ENCODE data around the gene FAM200B.

Gene FAM200B

GRCh38 chr4:15694431-15694830, 12.8 kb downstream of the FAM200B start:
- no peak for FAIRE-seq
- DNase-seq (ENCODE audit: insufficient read length, low spot score) = no peak

GRCh38 chr4:15695240-15695699, 13.6 kb downstream of the FAM200B start:
- peak; percentile 59 for DNase-seq (ENCODE audit: insufficient read length, low spot score)
- FAIRE-seq = peak; percentile 92

DNA sequence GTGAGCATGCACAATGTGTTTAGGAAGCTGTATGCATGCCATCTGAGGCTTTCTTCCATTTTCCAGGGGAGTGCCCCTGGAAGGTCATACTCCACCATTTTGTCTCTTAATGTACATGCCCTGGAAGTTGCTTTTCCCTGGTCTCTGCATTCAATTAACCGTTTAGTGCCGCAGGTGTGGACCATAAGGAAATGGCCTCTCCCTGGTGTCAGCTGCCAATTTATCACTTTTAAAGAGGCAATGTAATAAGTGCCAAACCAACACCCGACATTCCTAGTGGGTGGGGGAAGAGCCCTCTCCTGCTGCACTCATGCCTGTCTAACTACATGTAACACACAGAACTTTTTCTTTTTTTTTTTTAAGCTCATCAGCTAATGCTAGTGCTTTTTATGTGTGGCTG, 14.1 kb downstream of the FAM200B start:
- DNase-seq (ENCODE audit: insufficient read length, low spot score) = no peak
- no peak for FAIRE-seq

GRCh38 chr4:15696866-15697265, 15.2 kb downstream of the FAM200B start:
- no peak for DNase-seq (ENCODE audit: insufficient read length, low spot score)
- no peak for FAIRE-seq

- FAIRE-seq (no peak), DNase-seq (ENCODE audit: insufficient read length, low spot score) (no peak)
Observed at GRCh38 chr4:15702941-15703403, 21.3 kb downstream of the FAM200B start, which contains the start of gene BST1. Gene BST1, plus strand, starts transcription at chr4:15703065. Its CDS starts 80 bp downstream, at chr4:15703145.

GRCh38 chr4:15703439-15703838, 21.8 kb downstream of the FAM200B start:
- no peak for FAIRE-seq

DNA sequence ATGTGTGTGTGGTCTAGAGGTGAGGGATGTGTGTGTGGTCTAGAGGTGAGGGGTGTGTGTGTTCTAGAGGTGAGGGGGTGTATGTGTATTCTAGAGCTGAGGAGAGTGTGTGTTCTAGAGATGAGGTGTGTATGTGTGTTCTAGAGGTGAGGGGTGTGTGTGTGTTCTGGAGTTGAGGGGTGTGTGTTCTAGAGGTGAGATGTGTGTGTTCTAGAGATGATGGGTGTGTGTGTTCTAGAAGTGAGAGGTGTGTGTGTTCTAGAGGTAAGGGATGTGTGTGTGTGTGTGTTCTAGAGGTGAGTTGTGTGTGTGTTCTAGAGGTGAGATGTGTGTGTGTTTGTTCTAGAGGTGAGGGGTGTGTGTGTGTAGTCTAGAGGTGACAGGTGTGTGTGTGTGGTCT, 22.5 kb downstream of the FAM200B start:
- FAIRE-seq (no peak), DNase-seq (ENCODE audit: insufficient read length, low spot score) (no peak)

More at GRCh38 chr4:15703439-15703838, 21.8 kb downstream of the FAM200B start:
- no peak for DNase-seq (ENCODE audit: insufficient read length, low spot score)

DNA sequence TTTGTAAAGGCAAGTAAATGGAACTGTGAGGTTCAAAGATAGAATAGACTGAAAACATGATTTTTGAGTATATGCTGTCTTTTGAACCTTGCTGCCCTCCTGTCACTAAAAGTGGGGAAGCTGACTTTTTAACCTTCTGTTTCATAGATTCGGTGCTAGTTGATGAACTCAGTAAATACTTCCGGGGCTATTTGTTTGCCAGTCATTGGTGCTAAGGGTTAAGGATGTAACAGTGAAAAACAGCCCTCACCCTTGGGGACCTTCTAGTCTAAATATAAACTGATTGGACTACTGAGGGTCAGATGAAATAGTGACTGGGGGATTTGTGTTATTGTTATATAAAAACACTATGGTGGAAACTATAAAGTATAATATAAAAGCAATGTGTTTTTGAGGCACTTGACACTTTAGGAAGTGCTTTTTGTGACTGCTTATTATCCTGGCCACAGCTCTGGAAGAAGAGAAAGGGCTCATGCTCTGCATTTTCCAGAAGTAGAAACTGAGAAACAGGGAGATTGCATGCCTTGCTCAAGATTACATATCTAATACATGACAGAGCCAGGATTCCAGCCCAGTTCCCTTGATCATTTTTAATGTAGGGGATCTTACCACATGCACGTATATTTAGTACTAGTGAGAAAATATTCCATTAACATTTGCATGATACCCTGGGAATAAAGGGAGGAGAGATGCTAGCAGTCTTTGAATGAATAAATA, 25.2 kb downstream of the FAM200B start:
- DNase-seq (ENCODE audit: insufficient read length, low spot score) (no peak), FAIRE-seq (no peak)

DNA sequence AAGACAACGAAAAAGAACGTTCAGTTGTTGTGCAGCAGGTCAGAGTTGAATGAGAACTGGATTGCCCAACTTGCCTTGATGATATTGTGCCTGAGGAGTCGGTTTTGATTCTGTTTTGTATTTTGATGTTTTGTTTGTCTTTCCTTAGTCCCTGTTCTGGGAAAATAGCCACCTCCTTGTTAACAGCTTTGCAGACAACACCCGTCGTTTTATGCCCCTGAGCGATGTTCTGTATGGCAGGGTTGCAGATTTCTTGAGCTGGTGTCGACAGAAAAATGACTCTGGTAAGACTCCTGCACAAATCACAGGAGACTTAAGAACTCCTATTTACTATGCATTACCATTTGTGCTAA, 25.7 kb downstream of the FAM200B start:
- no peak for DNase-seq (ENCODE audit: insufficient read length, low spot score)

DNA sequence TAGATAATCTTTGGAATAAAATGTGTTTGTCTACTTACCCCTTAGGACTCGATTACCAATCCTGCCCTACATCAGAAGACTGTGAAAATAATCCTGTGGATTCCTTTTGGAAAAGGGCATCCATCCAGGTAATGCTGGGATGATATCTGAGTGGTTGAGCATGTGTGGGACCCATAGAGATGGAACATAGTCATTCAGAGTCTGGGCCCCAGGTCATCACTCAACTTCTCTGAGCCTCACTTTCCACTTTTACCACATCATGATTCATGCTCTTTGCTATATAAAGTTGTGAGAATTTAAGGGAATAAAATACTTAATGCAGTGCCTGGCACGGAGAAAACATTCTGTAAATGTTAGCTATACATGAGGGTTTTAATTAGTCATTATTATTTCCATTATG, 30.1 kb downstream of the FAM200B start:
- DNase-seq (ENCODE audit: insufficient read length, low spot score) (no peak), FAIRE-seq (no peak)

More for the DNA sequence above, 25.7 kb downstream of the FAM200B start:
- no peak for FAIRE-seq

- FAIRE-seq = no peak
- no peak for DNase-seq (ENCODE audit: insufficient read length, low spot score)
Observed at GRCh38 chr4:15712214-15712613, 30.6 kb downstream of the FAM200B start.

DNA sequence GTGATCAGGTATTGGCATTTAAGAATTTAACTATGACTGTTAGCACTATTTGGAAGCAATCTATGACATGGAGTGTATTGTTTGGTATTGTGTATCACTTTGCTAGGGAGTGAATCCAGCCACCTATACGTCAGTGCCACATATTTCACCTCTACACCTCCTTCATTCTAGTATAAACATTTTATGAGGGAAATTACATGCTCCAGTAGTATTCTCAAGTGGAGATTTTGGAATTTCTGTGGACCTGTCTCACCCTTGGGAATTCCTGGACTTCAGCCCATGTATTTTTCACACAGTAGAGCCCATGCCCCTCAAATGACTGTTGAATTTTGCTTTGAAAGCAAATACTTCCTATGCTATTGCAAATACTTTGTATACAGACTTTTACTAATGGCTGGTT, 32.5 kb downstream of the FAM200B start:
- DNase-seq (ENCODE audit: insufficient read length, low spot score) = no peak
- FAIRE-seq = no peak

GRCh38 chr4:15714646-15715435, 33.2 kb downstream of the FAM200B start:
- FAIRE-seq = peak; percentile 81
- peak; percentile 29 for DNase-seq (ENCODE audit: insufficient read length, low spot score)

DNA sequence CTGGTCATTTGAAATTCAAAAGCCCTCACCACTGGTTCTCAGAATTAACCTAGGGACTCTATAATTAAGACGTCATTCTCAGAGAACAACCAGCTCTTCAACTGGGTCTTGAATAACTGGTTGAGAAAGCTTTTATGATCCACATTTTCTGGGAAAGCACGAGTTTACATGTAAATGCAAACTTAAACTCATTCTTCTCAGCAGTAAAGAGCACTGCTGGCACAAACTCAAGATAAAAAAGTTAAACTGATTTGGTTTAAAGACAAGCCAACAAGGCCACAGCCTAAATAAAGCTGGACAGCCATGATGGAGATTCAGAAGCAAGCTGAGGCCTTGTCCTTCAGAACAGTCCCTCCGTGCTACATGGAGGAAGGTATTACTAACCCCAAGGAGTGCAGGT, 34.5 kb downstream of the FAM200B start:
- FAIRE-seq (no peak), DNase-seq (ENCODE audit: insufficient read length, low spot score) (no peak)

GRCh38 chr4:15717086-15717485, 35.5 kb downstream of the FAM200B start:
- DNase-seq (ENCODE audit: insufficient read length, low spot score) (peak; percentile 45), FAIRE-seq (peak; percentile 59)

DNA sequence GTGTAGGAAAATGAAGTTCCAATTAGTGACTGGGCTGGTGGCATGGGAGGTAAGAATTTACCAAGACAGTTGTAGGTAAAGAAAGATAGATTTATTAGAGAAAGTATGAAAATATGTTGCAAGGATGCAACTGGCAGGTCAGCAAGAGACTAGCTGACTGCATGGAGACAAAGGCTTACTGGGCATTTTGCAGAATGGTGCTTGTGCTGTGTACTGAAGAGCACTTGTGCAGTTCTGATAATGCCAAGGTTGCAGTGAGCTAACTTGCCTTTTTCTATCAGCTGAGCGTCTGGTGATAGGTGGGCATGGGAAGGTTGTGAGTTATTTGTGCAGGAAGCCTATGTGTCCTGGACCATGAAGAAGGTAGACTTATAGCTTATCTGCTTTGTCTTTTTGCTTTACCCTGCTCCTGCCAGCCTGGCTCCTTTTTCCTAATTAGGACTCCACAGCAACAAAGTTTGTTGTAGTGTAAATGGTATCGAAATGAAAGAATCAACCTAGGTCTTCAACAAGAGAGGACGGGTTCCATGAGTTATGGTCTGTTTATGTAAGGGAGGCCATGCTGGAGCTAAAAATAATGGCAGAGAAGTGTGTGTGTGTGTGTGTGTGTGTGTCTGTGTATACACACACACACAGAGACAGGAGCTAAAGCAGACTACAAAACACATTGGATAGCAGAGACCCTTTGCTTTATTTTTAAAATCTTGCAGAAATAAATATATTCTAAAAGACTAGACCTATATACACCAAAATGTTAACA, 36.2 kb downstream of the FAM200B start:
- DNase-seq (ENCODE audit: insufficient read length, low spot score) (no peak), FAIRE-seq (no peak)

GRCh38 chr4:15718465-15718864, 36.8 kb downstream of the FAM200B start:
- FAIRE-seq = no peak
- DNase-seq (ENCODE audit: insufficient read length, low spot score) = no peak

GRCh38 chr4:15718959-15719358, 37.3 kb downstream of the FAM200B start:
- DNase-seq (ENCODE audit: insufficient read length, low spot score) (no peak), FAIRE-seq (no peak)

DNA sequence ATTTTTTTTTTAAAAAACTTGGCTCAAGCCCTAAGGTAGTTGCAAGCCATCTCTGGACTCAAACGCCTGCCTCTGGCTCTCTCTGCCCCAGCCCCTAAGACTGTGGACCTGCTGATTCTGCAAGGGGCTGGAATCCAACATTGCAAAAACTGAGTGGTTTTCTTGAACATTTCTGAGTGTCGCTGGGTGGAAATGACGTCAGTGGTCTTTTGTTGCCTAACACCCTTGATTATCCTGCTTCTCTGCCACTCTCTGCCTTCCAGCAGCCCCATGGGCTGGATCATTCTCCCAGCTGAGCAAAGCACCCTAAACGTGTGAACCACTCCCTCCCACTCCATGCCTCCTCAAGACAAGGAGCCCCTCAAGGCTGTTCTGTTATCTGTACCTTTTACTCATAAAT, 37.9 kb downstream of the FAM200B start:
- DNase-seq (ENCODE audit: insufficient read length, low spot score) = no peak
- FAIRE-seq = no peak

- DNase-seq (ENCODE audit: insufficient read length, low spot score) (no peak), FAIRE-seq (no peak)
Observed at GRCh38 chr4:15720851-15721250, 39.2 kb downstream of the FAM200B start.

DNA sequence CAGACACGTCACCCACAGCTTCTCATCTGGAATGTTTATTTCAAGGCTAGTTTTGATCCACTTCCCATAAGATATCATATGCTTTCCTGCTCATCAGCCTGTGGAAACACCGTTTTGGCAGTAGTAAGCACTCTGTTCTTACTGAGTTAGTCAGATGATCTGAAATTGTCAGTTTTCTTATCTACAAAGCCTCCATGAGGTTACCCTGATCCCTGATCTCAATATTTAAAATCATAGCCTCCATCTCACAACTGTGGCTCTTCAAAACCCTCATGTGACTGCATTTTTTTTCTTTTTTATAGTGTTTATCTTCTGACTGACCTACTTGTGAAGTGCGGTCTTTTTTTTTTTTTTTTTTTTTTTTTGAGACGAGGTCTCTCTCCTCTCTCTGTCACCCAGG, 44.0 kb downstream of the FAM200B start:
- no peak for FAIRE-seq
- DNase-seq (ENCODE audit: insufficient read length, low spot score) = no peak
